GM19328 (cell line): ENCODE measurements around the gene MUC16.
"Not testable (repeated sequence)": the region's sequence is repeated elsewhere in the genome, so short reads cannot be mapped to it uniquely, and the experiment has no call there.

ENCODE experiments used
- ATAC-seq: cut with Tn5 transposase; IDR thresholded peaks from one replicate; pipeline ENCODE4 v1.9.1; 2021; ENCODE audit warnings: mild to moderate bottlenecking, moderate library complexity; ENCODE audit not compliant: unreplicated experiment

The MUC16 gene

DNA sequence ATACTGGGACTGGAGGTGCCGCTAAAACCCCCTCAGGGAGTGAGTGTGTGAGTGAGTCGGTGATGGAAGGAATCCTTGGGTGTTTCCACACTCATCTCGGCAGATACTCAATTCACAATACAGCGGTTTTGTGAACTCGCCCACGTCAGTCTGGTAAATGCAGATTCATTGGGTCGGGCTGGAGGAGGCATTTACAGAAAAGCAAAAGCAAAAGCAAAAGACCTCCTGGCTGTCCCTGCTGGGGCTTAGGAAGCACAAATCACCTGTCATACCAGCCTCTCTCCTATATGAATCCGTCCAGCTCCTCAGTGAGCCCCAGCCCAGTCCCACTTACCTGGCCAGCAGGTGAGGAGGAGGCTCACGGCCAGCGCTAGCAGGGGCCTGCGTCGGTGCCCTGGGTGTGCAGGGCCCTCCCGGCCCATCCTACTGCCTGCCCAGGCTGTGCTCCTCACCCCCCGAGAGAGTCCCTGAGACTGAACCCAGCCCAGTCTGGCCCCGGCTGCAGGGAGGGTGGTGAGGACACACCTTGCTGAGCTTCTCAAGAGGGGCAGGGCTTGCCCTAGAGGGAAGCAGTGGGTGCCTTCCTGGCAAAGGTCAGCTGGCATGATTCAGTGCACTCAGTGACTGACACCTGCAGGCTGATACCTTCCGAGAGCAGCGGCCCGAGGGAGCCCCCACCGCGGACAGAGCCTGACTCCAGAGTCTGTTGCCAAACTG, at the start of gene MUC16:
TSS of gene MUC16 (minus strand) at position 475 of the 717 bp plus-strand sequence.
- ATAC-seq, result no peak

- no peak for ATAC-seq
These were observed 48.9 kb upstream of the MUC16 start for GRCh38 chr19:9058905-9059667.

DNA sequence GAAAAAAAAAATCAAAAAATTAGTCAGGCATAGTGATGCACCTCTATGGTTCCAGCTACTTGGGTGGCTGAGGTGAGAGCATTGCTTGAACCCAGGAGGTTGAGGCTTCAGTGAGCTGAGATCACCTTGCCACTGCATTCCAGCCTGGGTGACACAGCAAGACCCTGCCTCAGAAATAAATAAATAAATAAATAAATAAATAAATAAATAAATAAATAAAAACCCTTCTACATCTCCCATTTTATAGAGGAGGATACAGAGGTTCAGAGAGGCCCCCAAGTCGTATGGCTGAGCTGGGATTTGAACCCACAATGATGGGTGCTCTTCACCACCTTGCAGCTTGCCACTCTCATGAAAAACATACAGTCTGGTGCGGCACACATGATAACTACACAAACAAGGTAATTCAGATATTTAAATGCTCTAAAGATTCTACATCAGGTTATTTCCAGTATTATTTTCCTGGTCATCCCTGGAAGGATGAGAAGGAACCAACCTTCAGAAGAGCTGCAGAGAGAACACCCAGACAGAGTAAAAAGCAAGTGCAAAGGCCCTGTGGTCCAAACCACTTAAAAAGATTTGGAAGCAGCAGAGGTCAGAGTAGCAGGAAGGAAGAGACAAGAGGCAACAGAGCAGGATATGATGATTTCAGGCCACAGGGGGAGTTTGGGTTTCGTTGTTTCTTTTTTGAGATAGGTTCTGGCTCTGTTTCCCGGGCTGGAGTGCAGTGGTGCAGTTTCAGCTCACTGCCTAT, 47.5 kb upstream of the MUC16 start:
- ATAC-seq, result no peak

GRCh38 chr19:9056131-9056530, 45.9 kb upstream of the MUC16 start:
- not testable (repeated sequence) for ATAC-seq

DNA sequence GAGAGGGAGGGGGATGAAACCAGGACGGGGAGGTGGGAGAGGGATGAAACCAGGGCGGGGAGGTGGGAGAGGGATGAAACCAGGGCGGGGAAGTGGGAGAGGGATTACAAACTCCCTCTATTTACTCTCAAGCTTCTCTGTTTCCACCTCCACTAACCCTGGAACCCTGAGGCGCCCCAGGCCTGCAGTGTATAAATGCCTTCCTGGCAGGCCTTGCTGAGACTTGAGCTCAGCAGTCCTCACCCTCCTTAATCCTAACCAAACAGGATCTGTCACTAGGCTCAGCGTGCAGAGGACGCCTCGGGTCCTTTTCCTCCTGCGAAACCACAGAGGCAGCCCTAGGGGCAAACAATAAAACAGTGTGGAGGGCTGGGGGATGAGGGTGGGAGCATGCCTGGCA, 44.6 kb upstream of the MUC16 start:
- no peak for ATAC-seq

- ATAC-seq, result no peak
These were observed 44.0 kb upstream of the MUC16 start for GRCh38 chr19:9054207-9054606.

DNA sequence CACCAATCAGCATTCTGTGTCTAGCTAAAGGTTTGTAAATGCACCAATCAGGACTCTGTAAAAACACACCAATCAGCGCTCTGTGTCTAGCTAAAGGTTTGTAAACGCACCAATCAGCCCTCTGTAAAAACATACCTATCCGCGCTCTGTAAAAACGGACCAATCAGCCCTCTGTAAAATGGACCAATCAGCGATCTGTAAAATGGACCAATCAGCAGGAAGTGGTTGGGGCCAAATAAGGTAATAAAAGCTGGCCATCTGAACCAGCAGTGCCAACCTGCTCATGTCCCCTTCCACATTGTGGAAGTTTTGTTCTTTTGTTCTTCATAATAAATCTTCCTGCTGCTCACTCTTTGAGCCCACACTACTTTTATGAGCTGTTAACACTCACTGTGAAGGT, 43.5 kb upstream of the MUC16 start:
- ATAC-seq, result not testable (repeated sequence)

GRCh38 chr19:9052894-9053293, 42.7 kb upstream of the MUC16 start:
- no peak for ATAC-seq

- no peak for ATAC-seq
These were observed 36.5 kb upstream of the MUC16 start for GRCh38 chr19:9046694-9047093.

DNA sequence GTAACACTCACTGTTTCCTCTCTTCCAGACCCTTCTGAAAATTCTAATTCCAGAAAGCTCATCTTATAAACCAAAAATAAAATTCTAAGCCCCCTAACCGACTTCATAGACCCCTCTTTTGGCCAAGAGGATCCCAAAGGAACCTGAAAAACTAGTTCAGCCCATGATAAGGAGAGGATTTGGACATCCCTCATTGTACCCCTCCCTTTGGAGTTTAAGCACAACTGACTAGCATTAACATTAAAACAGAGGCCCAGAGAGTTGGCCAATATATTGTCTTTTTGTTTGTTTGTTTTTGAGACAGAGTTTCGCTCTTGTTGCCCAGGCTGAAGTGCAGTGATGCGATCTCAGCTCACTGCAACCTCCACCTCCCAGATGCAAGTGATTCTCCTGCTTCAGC, 34.2 kb upstream of the MUC16 start:
- ATAC-seq, result no peak

DNA sequence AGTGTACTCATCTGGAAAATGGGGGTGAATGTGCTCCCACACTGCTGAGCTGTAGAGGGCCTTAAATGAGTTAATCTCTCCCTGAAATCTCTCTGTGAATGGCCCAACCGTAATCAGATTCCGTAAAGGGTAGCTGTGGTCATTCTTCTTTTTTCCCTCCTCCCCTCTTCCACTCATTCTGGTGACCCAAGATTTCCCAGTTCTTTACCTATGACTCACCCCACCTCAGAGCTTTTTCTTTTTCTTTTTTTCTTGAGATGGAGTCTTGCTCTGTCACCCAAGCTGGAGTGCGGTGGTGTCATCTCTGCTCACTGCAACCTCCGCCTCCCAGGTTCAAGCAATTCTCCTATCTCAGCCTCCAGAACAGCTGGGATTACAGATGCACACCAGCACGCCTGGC, 33.3 kb upstream of the MUC16 start:
- ATAC-seq, result no peak

DNA sequence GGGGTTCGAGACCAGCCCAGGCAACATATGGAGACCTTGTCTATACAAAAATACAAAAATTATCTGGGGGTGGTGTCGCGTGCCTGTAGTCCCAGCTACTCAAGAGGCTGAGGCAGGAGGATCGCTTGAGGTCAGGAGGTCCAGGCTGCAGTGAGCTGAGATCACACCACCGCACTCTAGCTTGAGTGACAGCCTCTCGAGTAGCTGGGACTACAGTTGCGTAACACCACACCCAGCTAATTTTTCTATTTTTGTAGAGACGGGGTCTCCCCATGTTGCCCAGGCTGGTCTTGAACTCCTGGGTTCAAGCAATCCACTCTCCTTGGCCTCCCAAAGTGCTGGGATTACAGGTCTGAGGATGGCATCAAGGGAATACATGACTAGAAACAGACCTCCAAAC, 30.8 kb upstream of the MUC16 start:
- no peak for ATAC-seq

DNA sequence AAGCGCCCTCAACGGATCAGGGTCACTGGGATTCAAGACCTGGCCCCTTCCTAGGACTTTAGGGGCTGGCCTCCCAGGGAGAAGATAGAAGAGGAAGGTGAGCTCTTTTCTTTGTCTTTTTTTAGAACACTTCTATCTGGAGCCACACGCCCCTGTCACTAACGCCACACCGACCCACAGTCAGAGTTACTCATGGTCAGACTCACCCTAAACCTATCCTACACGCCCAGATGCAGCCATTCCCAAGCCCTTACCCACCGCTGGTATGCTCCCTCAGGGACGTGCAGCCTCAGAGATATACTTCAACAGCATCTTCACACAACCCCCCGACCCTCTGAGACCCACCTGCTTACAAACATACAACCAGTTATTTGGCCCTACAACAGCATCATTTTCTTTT, 29.9 kb upstream of the MUC16 start:
- no peak for ATAC-seq

GRCh38 chr19:9039728-9040127, 29.5 kb upstream of the MUC16 start:
- ATAC-seq, result no peak

GRCh38 chr19:9037400-9038062, 27.3 kb upstream of the MUC16 start:
- no peak for ATAC-seq

GRCh38 chr19:9032136-9032631, 22.0 kb upstream of the MUC16 start:
- ATAC-seq, result no peak

GRCh38 chr19:9018163-9018875, 8.1 kb upstream of the MUC16 start:
- no peak for ATAC-seq

GRCh38 chr19:9014803-9015202, 4.6 kb upstream of the MUC16 start:
- ATAC-seq, result no peak

DNA sequence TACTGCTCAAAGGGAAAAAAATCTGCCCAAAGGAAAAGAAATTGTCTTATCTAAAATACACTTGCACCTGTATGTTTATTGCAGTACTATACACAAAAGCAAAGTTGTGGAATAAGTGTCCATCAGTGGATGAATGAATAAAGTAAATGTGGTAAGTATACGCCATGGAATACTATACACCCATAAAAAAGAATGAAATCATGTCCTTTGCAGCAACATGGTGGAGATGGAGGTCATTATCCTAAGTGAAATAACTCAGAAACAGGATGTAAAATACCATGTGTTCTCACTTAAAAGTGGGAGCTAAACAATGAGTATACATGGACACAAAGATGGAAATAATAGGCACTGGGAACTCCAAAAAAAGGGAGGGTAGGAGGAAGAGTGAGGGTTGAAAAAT, 3.8 kb upstream of the MUC16 start:
- ATAC-seq, result no peak

- ATAC-seq, result no peak
These were observed 1.7 kb upstream of the MUC16 start for GRCh38 chr19:9011875-9012274.
